ENCODE data around the gene MRFAP1L1. TPM values are rescaled to one million over a fixed set of nuclear protein-coding genes. Genes with fewer than 3 reads are reported as not detected.

Gene MRFAP1L1
- polyA plus RNA-seq, 3 donors: 7.6 to 19.1 (median 13.8) TPM

GRCh38 chr4:6724421-6725111 is 14.9 kb upstream of the MRFAP1L1 start:
- Mint-ChIP-seq H3K9me3 (peaks cover 0 to 1% (median 0%) of the 10 kb centered on the region in 7 donors), H3K27me3 (ENCODE audit: low read depth in 3 of 3) (peaks cover 0 to 7% (median 0%) of the 10 kb centered on the region in 3 donors), H3K36me3 (no peaks in the 10 kb centered on the region), H3K4me3 (no peak overlapping the region), H3K4me1 (peaks cover 9% of the 10 kb centered on the region), H3K27ac (no peak overlapping the region)
- intact Hi-C loops (cut with micrococcal nuclease): loop anchor here (5.0 kb wide), 4 partner anchors 58 to 358 kb away; partner anchors contain the start of gene KIAA0232 (in 1 of the 2)
- DNase-seq: no peak
- H3K4me2 ChIP-seq (replicated peaks; ENCODE audit: extremely low read depth, low read length, poor library complexity, severe bottlenecking): no peak overlapping the region
- no peak overlapping the region for H3K4me3 ChIP-seq (replicated peaks in 1 of 3; ENCODE audit: low read depth in 2 of 3, low read length in 3 of 3)
- no peak for TF ChIP-seq CTCF (IDR thresholded peaks at IDR 0.05)
- no peaks in the 10 kb centered on the region for H3K36me3 ChIP-seq (replicated peaks in 1 of 2; ENCODE audit: control insufficient read depth in 1 of 2, insufficient read depth in 2 of 2, low read length in 2 of 2)
- H3K79me2 ChIP-seq (ENCODE audit: insufficient read depth, low read length): no peaks in the 10 kb centered on the region
- no peaks in the 10 kb centered on the region for H4K20me1 ChIP-seq (ENCODE audit: insufficient read depth, low read length)
- peaks cover 4 to 6% of the 10 kb centered on the region in 2 donors for H3K4me1 ChIP-seq (ENCODE audit: control insufficient read depth in 1 of 2, insufficient read depth in 2 of 2, low read length in 2 of 2)
- no peak overlapping the region for H3K27ac ChIP-seq (ENCODE audit: low read depth in 1 of 2, low read length in 2 of 2)
- H3K9ac ChIP-seq (ENCODE audit: insufficient read depth, low read length, poor library complexity, severe bottlenecking): no peak overlapping the region
- H3K27me3 ChIP-seq (ENCODE audit: control insufficient read depth in 2 of 2, insufficient read depth in 2 of 2, low read length in 2 of 2): no peaks in the 10 kb centered on the region
- WGBS (ENCODE audit: insufficient coverage): 90% methylated on average over 21 of the region's 21 CpGs
- H3K9me3 ChIP-seq (replicated peaks in 1 of 2; ENCODE audit: control insufficient read depth in 1 of 2, insufficient read depth in 1 of 2, low read length in 2 of 2): no peaks in the 10 kb centered on the region
- H2AFZ ChIP-seq (ENCODE audit: insufficient read depth, low read depth, low read length, poor library complexity, severe bottlenecking): no peak overlapping the region

- Histone ChIP-seq H3K27me3 (ENCODE audit: control insufficient read depth in 2 of 2, insufficient read depth in 2 of 2, low read length in 2 of 2) (no peaks in the 10 kb centered on the region), H3K4me1 (ENCODE audit: control insufficient read depth in 1 of 2, insufficient read depth in 2 of 2, low read length in 2 of 2) (peaks cover 4 to 6% of the 10 kb centered on the region in 2 donors), H3K4me2 (replicated peaks; ENCODE audit: extremely low read depth, low read length, poor library complexity, severe bottlenecking) (no peak overlapping the region), H2AFZ (ENCODE audit: insufficient read depth, low read depth, low read length, poor library complexity, severe bottlenecking) (no peak overlapping the region), H4K20me1 (ENCODE audit: insufficient read depth, low read length) (no peaks in the 10 kb centered on the region), H3K9me3 (replicated peaks in 1 of 2; ENCODE audit: control insufficient read depth in 1 of 2, insufficient read depth in 1 of 2, low read length in 2 of 2) (no peaks in the 10 kb centered on the region), H3K36me3 (replicated peaks in 1 of 2; ENCODE audit: control insufficient read depth in 1 of 2, insufficient read depth in 2 of 2, low read length in 2 of 2) (no peaks in the 10 kb centered on the region), H3K9ac (ENCODE audit: insufficient read depth, low read length, poor library complexity, severe bottlenecking) (no peak overlapping the region), H3K79me2 (ENCODE audit: insufficient read depth, low read length) (no peaks in the 10 kb centered on the region), H3K27ac (ENCODE audit: low read depth in 1 of 2, low read length in 2 of 2) (no peak overlapping the region), H3K4me3 (replicated peaks in 1 of 3; ENCODE audit: low read depth in 2 of 3, low read length in 3 of 3) (no peak overlapping the region)
- Mint-ChIP-seq H3K27me3 (ENCODE audit: low read depth in 3 of 3) (peaks cover under 1 to 7% (median 2%) of the 10 kb centered on the region in 3 donors), H3K27ac (no peak overlapping the region), H3K9me3 (peaks cover 0 to 1% (median 0%) of the 10 kb centered on the region in 7 donors), H3K4me3 (no peak overlapping the region), H3K4me1 (peaks cover 9% of the 10 kb centered on the region), H3K36me3 (peaks cover 0 to 3% of the 10 kb centered on the region in 2 donors)
- DNase-seq: no peak
- over 99% methylated on average over 8 of the region's 8 CpGs for WGBS (ENCODE audit: insufficient coverage)
- intact Hi-C loops (cut with micrococcal nuclease): loop anchor here (5.0 kb wide), 3 partner anchors 143 to 358 kb away; no protein-coding TSS in a partner anchor
- no peak for TF ChIP-seq CTCF (IDR thresholded peaks at IDR 0.05)
Observed at GRCh38 chr4:6723851-6724250, 14.2 kb upstream of the MRFAP1L1 start.
